ENCODE data around the gene SELENOS. TPM values are rescaled to one million over a fixed set of nuclear protein-coding genes. Genes with fewer than 3 reads are reported as not detected.

Gene SELENOS
- total and polyA plus RNA-seq, 9 of the 15 experiments (the other 6 are each of a cell fraction or from before 2014, with no cell fraction given) = 24.9 to 57.4 (median 47.9) TPM

DNA sequence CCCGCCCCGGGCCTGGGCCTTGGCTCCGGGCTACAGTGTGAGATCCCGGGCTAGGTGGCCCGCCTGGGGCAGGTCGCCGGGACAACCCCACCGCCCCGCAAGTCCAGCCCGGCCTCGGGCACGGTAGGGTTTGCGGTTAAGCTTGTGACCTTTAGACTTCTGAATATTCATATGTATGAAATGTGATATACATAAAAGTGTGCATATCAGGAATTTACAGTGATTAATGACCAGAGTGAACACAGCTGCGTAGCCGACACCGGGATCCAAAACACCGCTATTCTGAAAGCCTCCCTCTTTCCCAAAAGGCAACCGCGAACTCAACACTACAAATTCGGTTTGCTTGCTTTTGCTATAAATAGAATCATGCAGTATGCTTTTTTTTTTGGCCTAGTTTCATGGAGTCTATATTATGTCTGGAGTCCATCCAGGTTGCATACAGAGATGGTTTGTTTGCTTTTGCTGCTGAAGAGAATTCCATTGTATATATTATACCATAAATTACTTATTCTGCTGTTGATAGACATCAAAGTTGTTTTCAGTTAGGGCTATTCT is 18.4 kb upstream of the SELENOS start (continued):
- TF ChIP-seq PKNOX1 (IDR thresholded peaks at IDR 0.05) = peak; percentile 57
- TF ChIP-seq SETDB1 (IDR thresholded peaks at IDR 0.05; ENCODE audit: low read length) = no peak
- no peak for TF ChIP-seq HLTF (IDR thresholded peaks at IDR 0.05)
- TF ChIP-seq, protein P1, sequence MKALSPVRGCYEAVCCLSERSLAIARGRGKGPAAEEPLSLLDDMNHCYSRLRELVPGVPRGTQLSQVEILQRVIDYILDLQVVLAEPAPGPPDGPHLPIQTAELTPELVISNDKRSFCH (CRISPR knock-in tag; IDR thresholded peaks at IDR 0.05) = no peak
- TF ChIP-seq, protein P1 (tag; IDR thresholded peaks at IDR 0.05) = peak; percentile 91; the same call in 1 of the 2 replicates
- no peak for TF ChIP-seq ETV5 (CRISPR knock-in tag; IDR thresholded peaks at IDR 0.05; ENCODE audit: low read depth)
- TF ChIP-seq, protein P2, sequence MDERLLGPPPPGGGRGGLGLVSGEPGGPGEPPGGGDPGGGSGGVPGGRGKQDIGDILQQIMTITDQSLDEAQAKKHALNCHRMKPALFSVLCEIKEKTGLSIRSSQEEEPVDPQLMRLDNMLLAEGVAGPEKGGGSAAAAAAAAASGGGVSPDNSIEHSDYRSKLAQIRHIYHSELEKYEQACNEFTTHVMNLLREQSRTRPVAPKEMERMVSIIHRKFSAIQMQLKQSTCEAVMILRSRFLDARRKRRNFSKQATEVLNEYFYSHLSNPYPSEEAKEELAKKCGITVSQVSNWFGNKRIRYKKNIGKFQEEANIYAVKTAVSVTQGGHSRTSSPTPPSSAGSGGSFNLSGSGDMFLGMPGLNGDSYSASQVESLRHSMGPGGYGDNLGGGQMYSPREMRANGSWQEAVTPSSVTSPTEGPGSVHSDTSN (CRISPR knock-in tag; IDR thresholded peaks at IDR 0.05; ENCODE audit: low read depth) = no peak
- TF ChIP-seq, protein P2 (tag; conservative IDR thresholded peaks at IDR 0.05; ENCODE audit: low read depth) = peak; percentile 72
- TF ChIP-seq GTF2E2 (tag; IDR thresholded peaks at IDR 0.05) = peak; percentile 5; the same call in 1 of the 2 replicates
- no peak for TF ChIP-seq MYC (IDR thresholded peaks at IDR 0.05; ENCODE audit: low read depth, low read length)
- TF ChIP-seq MYC (CRISPR knock-in tag; IDR thresholded peaks at IDR 0.05; ENCODE audit: borderline replicate concordance, low read depth) = 0 out of 2 replicates have a peak, but pooled peaks have one; percentile 41
- TF ChIP-seq MYBL2 (IDR thresholded peaks at IDR 0.05; ENCODE audit: low read depth) = no peak
- no peak for TF ChIP-seq MYBL2 (CRISPR knock-in tag; IDR thresholded peaks at IDR 0.05; ENCODE audit: borderline replicate concordance)
- no peak for TF ChIP-seq GATAD2B (IDR thresholded peaks at IDR 0.05; ENCODE audit: borderline replicate concordance)
- TF ChIP-seq ZBTB1 (CRISPR knock-in tag; IDR thresholded peaks at IDR 0.05; ENCODE audit: borderline replicate concordance, low read depth) = peak; percentile 82; the same call in 1 of the 2 replicates
- TF ChIP-seq, protein P3, sequence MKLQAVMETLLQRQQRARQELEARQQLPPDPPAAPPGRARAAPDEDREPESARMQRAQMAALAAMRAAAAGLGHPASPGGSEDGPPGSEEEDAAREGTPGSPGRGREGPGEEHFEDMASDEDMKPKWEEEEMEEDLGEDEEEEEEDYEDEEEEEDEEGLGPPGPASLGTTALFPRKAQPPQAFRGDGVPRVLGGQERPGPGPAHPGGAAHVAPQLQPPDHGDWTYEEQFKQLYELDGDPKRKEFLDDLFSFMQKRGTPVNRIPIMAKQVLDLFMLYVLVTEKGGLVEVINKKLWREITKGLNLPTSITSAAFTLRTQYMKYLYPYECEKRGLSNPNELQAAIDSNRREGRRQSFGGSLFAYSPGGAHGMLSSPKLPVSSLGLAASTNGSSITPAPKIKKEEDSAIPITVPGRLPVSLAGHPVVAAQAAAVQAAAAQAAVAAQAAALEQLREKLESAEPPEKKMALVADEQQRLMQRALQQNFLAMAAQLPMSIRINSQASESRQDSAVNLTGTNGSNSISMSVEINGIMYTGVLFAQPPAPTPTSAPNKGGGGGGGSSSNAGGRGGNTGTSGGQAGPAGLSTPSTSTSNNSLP (IDR thresholded peaks at IDR 0.05; ENCODE audit: borderline replicate concordance, low read depth, low read length) = no peak
- peak; percentile 73 for TF ChIP-seq MEIS2 (IDR thresholded peaks at IDR 0.05; ENCODE audit: partially characterized antibody)
- TF ChIP-seq TBL1XR1 (IDR thresholded peaks at IDR 0.05; ENCODE audit: low read length in 2 of 2) = no peak

All from K562 (cell line).